HepG2 (cell line): ENCODE measurements around the gene SYT7. TPM values are rescaled to one million over a fixed set of nuclear protein-coding genes. Genes with fewer than 3 reads are reported as not detected.

Experiments
- FOXO1 ChIP-seq: sonication (generic); formaldehyde crosslinking; IDR thresholded peaks from 2 replicates; pipeline ENCODE4 v1.4.0; 2020; ENCODE audit warnings: missing genetic modification reagents
- GPBP1L1 ChIP-seq: sonication (generic); formaldehyde crosslinking; IDR thresholded peaks from 2 replicates; pipeline ENCODE4 v1.5.0; 2020; ENCODE audit warnings: mild to moderate bottlenecking, missing genetic modification reagents
- HHEX ChIP-seq: IDR thresholded peaks from 2 replicates; pipeline ENCODE4 v1.6.1; 2016; ENCODE audit warnings: control low read depth
- KLF9 ChIP-seq: IDR thresholded peaks from 2 replicates; pipeline ENCODE4 v1.6.1; 2016; ENCODE audit warnings: low read depth
- MXD1 ChIP-seq: sonication (generic); formaldehyde crosslinking; IDR thresholded peaks from 2 replicates; pipeline ENCODE4 v1.4.0; 2020; ENCODE audit warnings: mild to moderate bottlenecking, missing genetic modification reagents
- NCOA5 ChIP-seq: sonication (generic); formaldehyde crosslinking; IDR thresholded peaks from 2 replicates; pipeline ENCODE4 v1.4.0; 2020; ENCODE audit warnings: missing genetic modification reagents
- NFKBIZ ChIP-seq: IDR thresholded peaks from 2 replicates; pipeline ENCODE4 v1.6.1; 2018; ENCODE audit warnings: missing genetic modification reagents, missing compliant biosample characterization
- NFYB ChIP-seq: sonication (generic); formaldehyde crosslinking; IDR thresholded peaks from 2 replicates; pipeline ENCODE4 v1.4.0; 2020; ENCODE audit warnings: missing genetic modification reagents
- PAWR ChIP-seq: sonication (generic); formaldehyde crosslinking; IDR thresholded peaks from 2 replicates; pipeline ENCODE4 v1.4.0; 2020; ENCODE audit warnings: missing genetic modification reagents, mild to moderate bottlenecking, borderline replicate concordance
- SMARCE1 ChIP-seq: fragments of 450-650 bp; IDR thresholded peaks from 2 replicates; pipeline ENCODE4 v1.6.1; 2017; ENCODE audit warnings: borderline replicate concordance
- TERF1 ChIP-seq: sonication (generic); formaldehyde crosslinking; IDR thresholded peaks from 2 replicates; pipeline ENCODE4 v1.8.0; 2022; ENCODE audit warnings: mild to moderate bottlenecking, missing genetic modification reagents, moderate library complexity
- THAP9 ChIP-seq: sonication (generic); formaldehyde crosslinking; IDR thresholded peaks from 2 replicates; pipeline ENCODE4; 2020; ENCODE audit warnings: missing genetic modification reagents, mild to moderate bottlenecking, borderline replicate concordance
- ZBTB26 ChIP-seq: IDR thresholded peaks from 2 replicates; pipeline ENCODE4 v1.6.1; 2016; ENCODE audit warnings: missing compliant biosample characterization, missing genetic modification reagents, borderline replicate concordance
- ZFYVE20 ChIP-seq: sonication (generic); formaldehyde crosslinking; IDR thresholded peaks from 2 replicates; pipeline ENCODE4 v1.8.0; 2023; ENCODE audit warnings: low read depth, mild to moderate bottlenecking, moderate library complexity, missing genetic modification reagents, borderline replicate concordance
- ZNF24 ChIP-seq: fragments of 450-650 bp; IDR thresholded peaks from 2 replicates; pipeline ENCODE4 v1.6.1; 2017; ENCODE audit warnings: antibody characterized with exemption, mild to moderate bottlenecking
- ZNF264 ChIP-seq: sonication (generic); formaldehyde crosslinking; IDR thresholded peaks from 2 replicates; pipeline ENCODE4 v1.4.0; 2020; ENCODE audit warnings: missing genetic modification reagents
- ZNF30 ChIP-seq: sonication (generic); formaldehyde crosslinking; IDR thresholded peaks from 2 replicates; pipeline ENCODE4 v1.5.0; 2020; ENCODE audit warnings: mild to moderate bottlenecking, missing genetic modification reagents
- ZNF543 ChIP-seq: sonication (generic); formaldehyde crosslinking; IDR thresholded peaks from 2 replicates; pipeline ENCODE4 v1.4.0; 2020; ENCODE audit warnings: mild to moderate bottlenecking, missing genetic modification reagents
- ZNF556 ChIP-seq: sonication (generic); formaldehyde crosslinking; IDR thresholded peaks from 2 replicates; pipeline ENCODE4 v1.4.0; 2020; ENCODE audit warnings: mild to moderate bottlenecking, missing genetic modification reagents, borderline replicate concordance
- ZNF607 ChIP-seq: sonication (generic); formaldehyde crosslinking; IDR thresholded peaks from 2 replicates; pipeline ENCODE4 v1.5.1; 2020; ENCODE audit warnings: missing genetic modification reagents, mild to moderate bottlenecking, borderline replicate concordance
- ZNF737 ChIP-seq: sonication (generic); formaldehyde crosslinking; IDR thresholded peaks from 2 replicates; pipeline ENCODE4 v1.5.0; 2020; ENCODE audit warnings: missing genetic modification reagents, mild to moderate bottlenecking, borderline replicate concordance
- ZNF768 ChIP-seq: sonication (generic); formaldehyde crosslinking; IDR thresholded peaks from 2 replicates; pipeline ENCODE4 v1.4.0; 2020; ENCODE audit warnings: missing genetic modification reagents
- ZSCAN12 ChIP-seq: sonication (generic); formaldehyde crosslinking; IDR thresholded peaks from 2 replicates; pipeline ENCODE4 v1.9.0; 2021; ENCODE audit warnings: mild to moderate bottlenecking, missing genetic modification reagents
- ZZZ3 ChIP-seq: sonication (generic); formaldehyde crosslinking; IDR thresholded peaks from 2 replicates; pipeline ENCODE4 v1.4.0; 2020; ENCODE audit warnings: missing genetic modification reagents, mild to moderate bottlenecking, borderline replicate concordance
- polyA plus RNA-seq, 8 experiments: library from polyadenylated mRNA; depleted of rRNA in 3 of 8; stranded (reverse) in 7 of 8; unstranded in 1 of 8; fragments of >200 nt; fragmentation: Illumina TruSeq in 4 of 8; extraction: Trizol in 4 of 8; gene quantifications; 2 replicates each; pipeline versions ENCODE4 v1.2.1 to v1.2.3, GENCODE V29; 2011 to 2016; ENCODE audit warnings: low read depth in 4 of 8, missing spikeins in 1 of 8, mixed read lengths in 1 of 8; ENCODE audit not compliant: insufficient read depth in 1 of 8
- total RNA-seq, 5 experiments: library from RNA; depleted of rRNA; stranded (reverse); fragments of >200 nt; fragmentation: Illumina TruSeq; extraction: Trizol; gene quantifications; 2 replicates each; pipeline ENCODE4 v1.2.3, GENCODE V29; 2016; ENCODE audit warnings: low read depth in 1 of 5

SYT7 gene
- total and polyA plus RNA-seq, 2 of the 13 experiments (the other 11 are each of a cell fraction or from before 2014, with no cell fraction given) = 1.4 to 4.4 TPM

GRCh38 chr11:61577383-61578118 lies 3.3 kb downstream of the SYT7 start (continued):
- TF ChIP-seq NFYB = no peak
- peak; percentile 90; the same call in 1 of the 2 replicates for TF ChIP-seq ZNF556 (CRISPR knock-in tag)
- no peak for TF ChIP-seq ZNF737 (CRISPR knock-in tag)
- no peak for TF ChIP-seq KLF9 (CRISPR knock-in tag)
- no peak for TF ChIP-seq ZSCAN12 (CRISPR knock-in tag)
- TF ChIP-seq SMARCE1 = no peak
- no peak for TF ChIP-seq ZNF30 (CRISPR knock-in tag)
- no peak for TF ChIP-seq ZNF607 (CRISPR knock-in tag)
- no peak for TF ChIP-seq PAWR (CRISPR knock-in tag)
- no peak for TF ChIP-seq GPBP1L1
- peak; percentile 41; the same call in 1 of the 2 replicates for TF ChIP-seq MXD1 (CRISPR knock-in tag)
- peak; percentile 46; the same call in 1 of the 2 replicates for TF ChIP-seq ZNF768 (CRISPR knock-in tag)
- TF ChIP-seq ZFYVE20 (CRISPR knock-in tag) = no peak
- TF ChIP-seq NCOA5 (CRISPR knock-in tag) = no peak
- TF ChIP-seq HHEX (CRISPR knock-in tag) = no peak
- peak; percentile 78 for TF ChIP-seq ZBTB26 (CRISPR knock-in tag)
- 0 out of 2 replicates have a peak, but pooled peaks have one; percentile 24 for TF ChIP-seq NFKBIZ (CRISPR knock-in tag)
- TF ChIP-seq THAP9 (CRISPR knock-in tag) = peak; percentile 27; the same call in 1 of the 2 replicates
- 0 out of 2 replicates have a peak, but pooled peaks have one; percentile 58 for TF ChIP-seq ZNF543 (CRISPR knock-in tag)
- TF ChIP-seq ZNF24 = no peak
- no peak for TF ChIP-seq ZNF264 (CRISPR knock-in tag)
- no peak for TF ChIP-seq TERF1
- TF ChIP-seq ZZZ3 (CRISPR knock-in tag) = no peak
- peak; percentile 82; the same call in 1 of the 2 replicates for TF ChIP-seq FOXO1 (CRISPR knock-in tag)
